NCI-H187 (cell line): Measurements from ENCODE around the gene MSL3B.

ENCODE experiments used
- DNase-seq, 2 experiments: peaks; one replicate each; lab custom pipeline; 2025; lab: John Stamatoyannopoulos, UW

Gene MSL3B

GRCh38 chr2:233853353-233853752 lies 14.8 kb downstream of the MSL3B start:
- DNase-seq = no peak

- no peak for DNase-seq
These were observed 16.1 kb downstream of the MSL3B start for GRCh38 chr2:233852056-233852455.

- DNase-seq = no peak
These were observed 17.0 kb downstream of the MSL3B start for GRCh38 chr2:233851169-233851568.

GRCh38 chr2:233850745-233851144 lies 17.4 kb downstream of the MSL3B start:
- no peak for DNase-seq

GRCh38 chr2:233849607-233850271 lies 18.4 kb downstream of the MSL3B start:
- DNase-seq = no peak

GRCh38 chr2:233848276-233848675 lies 19.9 kb downstream of the MSL3B start:
- no peak for DNase-seq

GRCh38 chr2:233847248-233847898 lies 20.8 kb downstream of the MSL3B start:
- no peak for DNase-seq

GRCh38 chr2:233846387-233847247 lies 21.6 kb downstream of the MSL3B start:
- DNase-seq = no peak

GRCh38 chr2:233845301-233846060 lies 22.7 kb downstream of the MSL3B start:
- DNase-seq = no peak

- no peak for DNase-seq
These were observed 23.4 kb downstream of the MSL3B start for GRCh38 chr2:233844836-233845235.

GRCh38 chr2:233844064-233844807 lies 23.9 kb downstream of the MSL3B start:
- DNase-seq = no peak

GRCh38 chr2:233841183-233841582 lies 27.0 kb downstream of the MSL3B start:
- no peak for DNase-seq

GRCh38 chr2:233840520-233840919 lies 27.7 kb downstream of the MSL3B start:
- no peak for DNase-seq

GRCh38 chr2:233839447-233839820 lies 28.8 kb downstream of the MSL3B start:
- DNase-seq = no peak

GRCh38 chr2:233838726-233839446 lies 29.3 kb downstream of the MSL3B start:
- no peak for DNase-seq

- DNase-seq = no peak
These were observed 29.9 kb downstream of the MSL3B start for GRCh38 chr2:233838251-233838650.

- no peak for DNase-seq
These were observed 30.4 kb downstream of the MSL3B start for GRCh38 chr2:233837694-233838229.

GRCh38 chr2:233836359-233836758 lies 31.8 kb downstream of the MSL3B start:
- DNase-seq = no peak

- no peak for DNase-seq
These were observed 32.7 kb downstream of the MSL3B start for GRCh38 chr2:233835230-233836186.
